ENCODE data around the gene PDE4D. TPM values are rescaled to one million over a fixed set of nuclear protein-coding genes. Genes with fewer than 3 reads are reported as not detected.

Gene PDE4D
- total RNA-seq, 1 donor from 2014 or later: 11.8 TPM

- no peaks in the 10 kb centered on the region for H3K27me3 Mint-ChIP-seq (ENCODE audit: low read depth)
- H3K4me1 Mint-ChIP-seq: peaks cover 12% of the 10 kb centered on the region
- no peak for DNase-seq (ENCODE audit: low read depth, low spot score)
- no peak overlapping the region for H3K4me3 Mint-ChIP-seq
- TF ChIP-seq, protein P1, sequence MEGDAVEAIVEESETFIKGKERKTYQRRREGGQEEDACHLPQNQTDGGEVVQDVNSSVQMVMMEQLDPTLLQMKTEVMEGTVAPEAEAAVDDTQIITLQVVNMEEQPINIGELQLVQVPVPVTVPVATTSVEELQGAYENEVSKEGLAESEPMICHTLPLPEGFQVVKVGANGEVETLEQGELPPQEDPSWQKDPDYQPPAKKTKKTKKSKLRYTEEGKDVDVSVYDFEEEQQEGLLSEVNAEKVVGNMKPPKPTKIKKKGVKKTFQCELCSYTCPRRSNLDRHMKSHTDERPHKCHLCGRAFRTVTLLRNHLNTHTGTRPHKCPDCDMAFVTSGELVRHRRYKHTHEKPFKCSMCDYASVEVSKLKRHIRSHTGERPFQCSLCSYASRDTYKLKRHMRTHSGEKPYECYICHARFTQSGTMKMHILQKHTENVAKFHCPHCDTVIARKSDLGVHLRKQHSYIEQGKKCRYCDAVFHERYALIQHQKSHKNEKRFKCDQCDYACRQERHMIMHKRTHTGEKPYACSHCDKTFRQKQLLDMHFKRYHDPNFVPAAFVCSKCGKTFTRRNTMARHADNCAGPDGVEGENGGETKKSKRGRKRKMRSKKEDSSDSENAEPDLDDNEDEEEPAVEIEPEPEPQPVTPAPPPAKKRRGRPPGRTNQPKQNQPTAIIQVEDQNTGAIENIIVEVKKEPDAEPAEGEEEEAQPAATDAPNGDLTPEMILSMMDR (conservative IDR thresholded peaks at IDR 0.05): no peak
- no peak overlapping the region for H3K27ac Mint-ChIP-seq (ENCODE audit: unreplicated experiment)
- no peaks in the 10 kb centered on the region for H3K9me3 Mint-ChIP-seq
- no peaks in the 10 kb centered on the region for H3K36me3 Mint-ChIP-seq (ENCODE audit: low read depth)
Observed at GRCh38 chr5:59484618-59485017, 408.9 kb downstream of the PDE4D start.

GRCh38 chr5:59483971-59484472 lies 409.5 kb downstream of the PDE4D start:
- no peaks in the 10 kb centered on the region for H3K36me3 Mint-ChIP-seq (ENCODE audit: low read depth)
- TF ChIP-seq, protein P1 (conservative IDR thresholded peaks at IDR 0.05): no peak
- DNase-seq (ENCODE audit: low read depth, low spot score): no peak
- no peak overlapping the region for H3K27ac Mint-ChIP-seq (ENCODE audit: unreplicated experiment)
- no peak overlapping the region for H3K4me3 Mint-ChIP-seq
- H3K9me3 Mint-ChIP-seq: no peaks in the 10 kb centered on the region
- no peaks in the 10 kb centered on the region for H3K27me3 Mint-ChIP-seq (ENCODE audit: low read depth)
- peaks cover 12% of the 10 kb centered on the region for H3K4me1 Mint-ChIP-seq

- Mint-ChIP-seq H3K9me3 (peaks cover 3% of the 10 kb centered on the region), H3K36me3 (ENCODE audit: low read depth) (no peaks in the 10 kb centered on the region), H3K27ac (ENCODE audit: unreplicated experiment) (no peak overlapping the region), H3K4me3 (no peak overlapping the region), H3K27me3 (ENCODE audit: low read depth) (no peaks in the 10 kb centered on the region), H3K4me1 (no peaks in the 10 kb centered on the region)
- no peak for DNase-seq (ENCODE audit: low read depth, low spot score)
- TF ChIP-seq, protein P1 (conservative IDR thresholded peaks at IDR 0.05): no peak
Observed at GRCh38 chr5:59479086-59479485, 414.4 kb downstream of the PDE4D start.

DNA sequence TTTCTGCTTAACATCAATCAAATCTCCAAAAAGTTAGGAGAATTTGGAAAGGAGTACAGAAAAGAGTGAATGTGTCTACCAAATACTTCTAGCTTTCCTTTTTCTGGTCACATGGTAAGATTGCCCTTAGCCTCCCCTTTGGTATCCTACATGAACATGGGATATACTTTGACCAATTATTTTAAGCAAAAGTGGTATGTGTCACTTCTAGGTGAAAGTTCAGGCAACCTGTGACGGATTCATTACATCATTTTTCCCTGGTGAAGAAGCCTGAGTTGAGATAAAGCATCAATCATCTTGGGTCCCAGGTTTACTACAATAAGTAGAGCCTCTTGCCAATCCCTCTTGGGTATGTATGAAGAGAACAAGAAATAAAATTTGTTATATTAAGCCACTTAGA lies 419.2 kb downstream of the PDE4D start:
- DNase-seq (ENCODE audit: low read depth, low spot score): no peak
- Mint-ChIP-seq H3K4me1 (no peaks in the 10 kb centered on the region), H3K9me3 (peaks cover 3% of the 10 kb centered on the region), H3K4me3 (no peak overlapping the region), H3K27ac (ENCODE audit: unreplicated experiment) (no peak overlapping the region), H3K27me3 (ENCODE audit: low read depth) (no peaks in the 10 kb centered on the region), H3K36me3 (ENCODE audit: low read depth) (no peaks in the 10 kb centered on the region)
- TF ChIP-seq, protein P1 (conservative IDR thresholded peaks at IDR 0.05): no peak

- TF ChIP-seq, protein P1 (conservative IDR thresholded peaks at IDR 0.05): no peak
- H3K27ac Mint-ChIP-seq (ENCODE audit: unreplicated experiment): no peak overlapping the region
Observed at GRCh38 chr5:59473611-59474010, 419.9 kb downstream of the PDE4D start.

More at GRCh38 chr5:59473611-59474010, 419.9 kb downstream of the PDE4D start:
- H3K36me3 Mint-ChIP-seq (ENCODE audit: low read depth): no peaks in the 10 kb centered on the region
- no peaks in the 10 kb centered on the region for H3K4me1 Mint-ChIP-seq
- peaks cover 3% of the 10 kb centered on the region for H3K9me3 Mint-ChIP-seq
- H3K4me3 Mint-ChIP-seq: no peak overlapping the region
- DNase-seq (ENCODE audit: low read depth, low spot score): no peak
- no peaks in the 10 kb centered on the region for H3K27me3 Mint-ChIP-seq (ENCODE audit: low read depth)
